Measurements from ENCODE around the gene EPB41L5.
"Not testable (repeated sequence)": the region's sequence is repeated elsewhere in the genome, so short reads cannot be mapped to it uniquely, and the experiment has no call there.

EPB41L5 gene

DNA sequence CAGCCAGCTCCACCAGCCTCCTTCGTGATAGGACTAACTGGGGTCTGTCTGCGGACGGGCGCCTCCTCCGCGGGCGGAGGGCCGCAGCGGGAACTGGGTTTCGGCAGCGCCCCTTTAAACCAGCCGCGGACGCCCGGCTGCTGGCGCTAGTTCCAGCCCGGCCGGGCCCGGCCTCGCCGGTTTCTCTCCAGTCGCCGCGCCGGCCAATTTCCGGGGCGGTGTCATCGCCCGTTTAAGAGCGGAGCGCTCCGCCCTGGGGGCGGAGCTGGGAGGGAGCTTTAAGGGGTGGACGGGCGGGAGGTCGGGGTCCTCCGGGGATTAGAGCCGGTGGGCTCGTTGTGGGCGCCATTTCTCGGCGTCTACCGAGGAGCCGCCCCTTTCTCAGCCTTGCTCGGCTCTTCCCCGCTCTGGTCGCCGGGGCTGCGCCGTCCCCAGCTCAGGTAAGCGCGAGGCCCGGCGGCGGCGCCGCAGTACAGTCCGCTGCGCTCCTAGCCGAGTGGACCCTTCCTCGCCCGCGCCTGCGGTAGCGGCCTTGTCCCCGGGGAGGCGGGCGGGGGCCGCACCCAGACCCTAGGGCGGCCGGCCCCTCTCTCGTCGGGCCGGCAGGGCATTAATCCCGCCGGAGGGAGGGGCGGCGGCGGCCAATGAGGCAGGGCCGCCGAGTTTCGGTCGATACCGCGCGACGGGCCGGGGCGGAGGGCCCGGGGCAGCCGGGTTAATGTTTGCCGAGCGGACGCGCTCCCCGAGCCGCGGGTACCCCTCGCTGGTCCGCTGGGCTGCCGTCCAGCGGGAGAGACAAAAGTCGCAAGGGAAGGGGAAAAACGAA lies at the start of gene EPB41L5:
Gene EPB41L5, plus strand, starts transcription at position 307 of the 826 bp plus-strand sequence. CDS start 6,008 bp downstream, outside the sequence.
- no peaks in the 10 kb centered on the region for H3K9me3 Mint-ChIP-seq
- H3K36me3 Mint-ChIP-seq (ENCODE audit: low read depth), result no peaks in the 10 kb centered on the region
- H3K27ac Mint-ChIP-seq, result no peak within 1 kb of the TSS
- H3K4me1 Mint-ChIP-seq (ENCODE audit: low read depth), result peaks cover 19% of the 10 kb centered on the region
- peak within 1 kb of the TSS; percentile 82 for H3K4me3 Mint-ChIP-seq
- no peaks in the 10 kb centered on the region for H3K27me3 Mint-ChIP-seq

GRCh38 chr2:119981896-119982295 lies 31.0 kb upstream of the EPB41L5 start:
- Mint-ChIP-seq H3K4me3 (no peak overlapping the region), H3K36me3 (ENCODE audit: low read depth) (no peaks in the 10 kb centered on the region), H3K9me3 (peaks cover 4% of the 10 kb centered on the region), H3K4me1 (ENCODE audit: low read depth) (peaks cover 21% of the 10 kb centered on the region), H3K27me3 (no peaks in the 10 kb centered on the region), H3K27ac (no peak overlapping the region)

DNA sequence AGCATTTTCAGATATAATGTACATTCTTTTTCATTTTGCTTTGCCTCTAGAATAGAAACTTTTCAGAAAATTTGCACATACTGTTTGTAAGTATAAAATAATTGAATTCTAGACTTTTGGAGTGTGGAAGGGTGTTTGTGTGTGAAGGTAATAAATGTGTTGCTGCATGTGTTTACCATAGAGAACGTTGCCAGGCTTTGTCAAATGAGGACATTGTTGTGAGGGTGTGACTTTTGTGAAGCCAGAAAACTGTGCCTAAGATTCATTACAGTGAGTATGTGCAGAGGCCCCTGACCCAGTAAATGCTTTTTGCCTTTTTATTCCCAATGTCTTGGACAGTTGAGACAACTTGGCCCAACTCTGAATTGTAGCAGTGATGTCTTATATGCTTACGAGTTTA lies 30.4 kb upstream of the EPB41L5 start:
- H3K27ac Mint-ChIP-seq, result no peak overlapping the region
- peaks cover 4% of the 10 kb centered on the region for H3K9me3 Mint-ChIP-seq
- H3K27me3 Mint-ChIP-seq, result no peaks in the 10 kb centered on the region
- H3K4me1 Mint-ChIP-seq (ENCODE audit: low read depth), result peaks cover 21% of the 10 kb centered on the region
- H3K4me3 Mint-ChIP-seq, result no peak overlapping the region
- H3K36me3 Mint-ChIP-seq (ENCODE audit: low read depth), result no peaks in the 10 kb centered on the region

DNA sequence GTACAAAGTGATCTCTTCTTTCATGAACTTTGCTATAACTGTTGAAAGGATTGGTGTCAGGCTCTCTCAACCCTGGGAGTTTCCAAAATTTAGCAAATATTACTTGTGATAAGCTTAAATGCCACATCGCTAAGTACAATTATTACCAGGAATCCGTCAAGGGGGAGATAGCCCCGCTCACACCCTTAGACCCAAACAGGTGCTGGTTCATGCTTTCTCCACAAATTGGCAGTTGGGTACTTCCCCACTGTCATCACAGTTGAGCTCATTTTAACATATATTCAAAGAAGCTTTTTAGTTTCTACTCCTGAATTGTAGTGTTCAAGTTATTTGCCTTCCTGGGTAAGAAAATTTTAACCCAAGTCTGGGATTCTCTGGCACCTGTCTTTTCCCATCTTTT lies 29.8 kb upstream of the EPB41L5 start:
- H3K9me3 Mint-ChIP-seq, result peaks cover 4% of the 10 kb centered on the region
- H3K27ac Mint-ChIP-seq, result no peak overlapping the region
- H3K4me1 Mint-ChIP-seq (ENCODE audit: low read depth), result peaks cover 21% of the 10 kb centered on the region
- H3K27me3 Mint-ChIP-seq, result no peaks in the 10 kb centered on the region
- no peak overlapping the region for H3K4me3 Mint-ChIP-seq
- H3K36me3 Mint-ChIP-seq (ENCODE audit: low read depth), result no peaks in the 10 kb centered on the region

DNA sequence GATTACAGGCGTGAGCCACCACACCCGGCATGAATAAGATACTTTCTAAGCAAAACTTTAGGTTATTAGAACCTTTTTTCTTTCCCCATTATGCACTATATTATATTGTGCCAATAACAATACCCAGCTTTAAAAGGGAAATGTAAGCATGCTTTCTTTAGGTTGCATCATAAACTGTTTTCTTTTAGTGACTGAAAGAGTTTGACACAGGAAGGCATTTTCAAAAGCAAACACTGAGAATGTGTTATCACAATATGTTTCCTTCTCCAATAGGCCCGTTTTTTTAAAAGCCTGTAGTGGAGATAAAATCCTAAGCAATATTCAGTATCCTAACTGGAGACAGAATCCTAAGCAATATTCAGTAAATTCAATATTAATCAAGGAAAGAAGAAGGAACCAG lies 16.7 kb upstream of the EPB41L5 start:
- H3K4me1 Mint-ChIP-seq (ENCODE audit: low read depth), result no peaks in the 10 kb centered on the region
- no peaks in the 10 kb centered on the region for H3K36me3 Mint-ChIP-seq (ENCODE audit: low read depth)

DNA sequence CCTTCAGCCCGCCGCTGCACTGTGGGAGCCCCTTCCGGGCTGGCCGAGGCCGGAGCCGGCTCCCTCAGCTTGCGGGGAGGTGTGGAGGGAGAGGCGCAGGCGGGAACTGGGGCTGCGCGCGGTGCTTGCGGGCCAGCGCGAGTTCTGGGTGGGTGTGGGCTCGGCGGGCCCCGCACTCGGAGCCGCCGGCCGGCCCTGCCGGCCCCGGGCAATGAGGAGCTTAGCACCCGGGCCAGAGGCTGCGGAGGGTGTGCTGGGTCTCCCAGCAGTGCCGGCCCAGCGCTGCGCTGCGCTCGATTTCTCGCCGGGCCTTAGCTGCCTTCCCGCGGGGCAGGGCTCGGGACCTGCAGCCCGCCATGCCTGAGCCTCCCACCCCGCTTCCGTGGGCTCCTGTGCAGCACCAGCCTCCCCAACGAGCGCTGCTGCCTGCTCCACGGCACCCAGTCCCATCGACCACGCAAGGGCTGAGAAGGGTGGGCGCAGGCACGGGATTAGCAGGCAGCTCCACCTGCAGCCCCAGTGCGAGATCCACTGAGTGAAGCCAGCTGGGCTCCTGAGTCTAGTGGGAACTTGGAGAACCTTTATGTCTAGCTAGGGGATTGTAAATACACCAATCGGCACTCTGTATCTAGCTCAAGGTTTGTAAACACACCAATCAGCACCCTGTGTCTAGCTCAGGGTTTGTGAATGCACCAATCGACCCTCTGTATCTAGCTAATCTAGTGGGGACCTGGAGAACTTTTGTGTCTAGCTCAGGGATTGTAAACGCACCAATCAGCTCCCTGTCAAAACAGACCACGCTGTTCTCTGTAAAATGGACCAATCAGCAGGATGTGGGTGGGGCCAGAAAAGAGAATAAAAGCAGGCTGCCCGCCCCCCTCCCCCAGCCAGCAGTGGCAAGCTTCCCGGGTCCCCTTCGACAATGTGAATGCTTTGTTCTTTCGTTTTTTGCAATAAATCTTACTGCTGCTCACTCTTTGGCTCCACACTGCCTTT lies 15.7 kb upstream of the EPB41L5 start:
- not testable (repeated sequence) for H3K36me3 Mint-ChIP-seq (ENCODE audit: low read depth); H3K27ac Mint-ChIP-seq; H3K27me3 Mint-ChIP-seq; H3K4me1 Mint-ChIP-seq (ENCODE audit: low read depth); H3K9me3 Mint-ChIP-seq; H3K4me3 Mint-ChIP-seq

More for the DNA sequence above, 16.7 kb upstream of the EPB41L5 start:
- no peaks in the 10 kb centered on the region for H3K27me3 Mint-ChIP-seq
- no peak overlapping the region for H3K4me3 Mint-ChIP-seq
- no peaks in the 10 kb centered on the region for H3K9me3 Mint-ChIP-seq
- no peak overlapping the region for H3K27ac Mint-ChIP-seq

- Mint-ChIP-seq H3K27ac (no peak overlapping the region), H3K27me3 (no peaks in the 10 kb centered on the region), H3K9me3 (no peaks in the 10 kb centered on the region), H3K36me3 (ENCODE audit: low read depth) (no peaks in the 10 kb centered on the region), H3K4me3 (no peak overlapping the region), H3K4me1 (ENCODE audit: low read depth) (no peaks in the 10 kb centered on the region)
These were observed 11.4 kb upstream of the EPB41L5 start for GRCh38 chr2:120001471-120001870.

DNA sequence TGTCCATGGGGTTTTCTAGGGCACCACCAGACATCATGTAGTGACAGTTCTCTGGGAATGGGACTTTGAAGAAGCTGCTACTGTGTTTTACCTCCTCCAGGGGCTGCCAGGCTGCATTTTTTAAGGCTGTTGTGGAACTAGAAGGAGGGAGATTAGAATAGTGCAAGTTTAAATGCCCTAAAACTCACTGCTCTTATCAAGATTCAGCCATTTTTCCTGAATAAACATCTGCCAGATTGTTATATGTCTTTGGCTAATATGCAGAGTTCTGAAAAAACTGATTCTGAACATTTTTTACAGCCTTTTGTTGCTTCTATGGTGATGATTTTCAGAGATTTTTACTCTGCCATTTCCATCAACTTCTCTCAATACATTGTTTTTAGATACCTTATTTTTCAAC lies 8.6 kb upstream of the EPB41L5 start:
- Mint-ChIP-seq H3K36me3 (ENCODE audit: low read depth) (no peaks in the 10 kb centered on the region), H3K27ac (no peak overlapping the region), H3K4me3 (no peak overlapping the region), H3K4me1 (ENCODE audit: low read depth) (no peaks in the 10 kb centered on the region), H3K9me3 (no peaks in the 10 kb centered on the region), H3K27me3 (no peaks in the 10 kb centered on the region)

GRCh38 chr2:120005834-120006521 lies 6.9 kb upstream of the EPB41L5 start:
- Mint-ChIP-seq H3K4me1 (ENCODE audit: low read depth) (no peaks in the 10 kb centered on the region), H3K4me3 (no peak overlapping the region), H3K9me3 (no peaks in the 10 kb centered on the region), H3K27ac (no peak overlapping the region), H3K27me3 (no peaks in the 10 kb centered on the region), H3K36me3 (ENCODE audit: low read depth) (no peaks in the 10 kb centered on the region)

GRCh38 chr2:120007851-120008250 lies 5.0 kb upstream of the EPB41L5 start:
- peaks cover 6% of the 10 kb centered on the region for H3K4me1 Mint-ChIP-seq (ENCODE audit: low read depth)
- no peak overlapping the region for H3K4me3 Mint-ChIP-seq
- H3K9me3 Mint-ChIP-seq, result no peaks in the 10 kb centered on the region
- no peaks in the 10 kb centered on the region for H3K36me3 Mint-ChIP-seq (ENCODE audit: low read depth)
- no peaks in the 10 kb centered on the region for H3K27me3 Mint-ChIP-seq
- no peak overlapping the region for H3K27ac Mint-ChIP-seq

GRCh38 chr2:120012363-120012762 lies 514 bp upstream of the EPB41L5 start:
- no peaks in the 10 kb centered on the region for H3K9me3 Mint-ChIP-seq
- H3K4me1 Mint-ChIP-seq (ENCODE audit: low read depth), result peaks cover 19% of the 10 kb centered on the region
- no peaks in the 10 kb centered on the region for H3K36me3 Mint-ChIP-seq (ENCODE audit: low read depth)
- H3K27me3 Mint-ChIP-seq, result no peaks in the 10 kb centered on the region
- no peak overlapping the region for H3K27ac Mint-ChIP-seq
- H3K4me3 Mint-ChIP-seq, result peak overlapping the region; percentile 73

DNA sequence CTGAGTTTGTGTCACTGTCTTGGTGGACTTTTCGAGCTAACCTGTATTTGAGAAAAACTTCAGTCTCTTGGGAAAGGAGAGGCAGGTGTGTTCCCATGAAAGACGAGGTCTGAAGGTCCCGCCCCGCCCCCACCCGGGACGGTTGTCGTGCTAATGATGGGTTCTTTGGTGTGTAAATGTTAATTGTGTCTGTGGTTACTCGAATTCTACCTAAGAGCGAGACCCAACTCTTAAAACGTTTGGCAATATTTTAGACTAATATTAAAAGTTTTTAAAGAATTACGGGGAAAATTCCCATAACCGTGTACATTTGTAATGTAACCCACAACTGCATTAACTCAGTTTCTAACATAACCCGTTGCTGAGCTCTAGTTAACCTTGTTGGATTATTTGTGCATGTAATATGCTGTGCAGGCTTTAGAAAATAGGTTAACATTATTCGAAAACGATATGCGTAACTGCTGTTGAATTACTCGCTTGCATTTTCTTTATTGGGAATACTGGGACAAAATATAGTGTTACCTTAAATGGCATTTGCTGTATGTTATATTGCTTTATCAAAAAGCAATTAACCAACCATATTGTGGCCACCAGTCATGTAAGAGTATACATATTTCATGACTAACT lies 833 bp downstream of the EPB41L5 start:
- H3K9me3 Mint-ChIP-seq, result no peaks in the 10 kb centered on the region
- H3K4me3 Mint-ChIP-seq, result peak overlapping the region; percentile 82
- no peaks in the 10 kb centered on the region for H3K36me3 Mint-ChIP-seq (ENCODE audit: low read depth)
- no peak overlapping the region for H3K27ac Mint-ChIP-seq
- H3K27me3 Mint-ChIP-seq, result no peaks in the 10 kb centered on the region
- H3K4me1 Mint-ChIP-seq (ENCODE audit: low read depth), result peaks cover 19% of the 10 kb centered on the region

DNA sequence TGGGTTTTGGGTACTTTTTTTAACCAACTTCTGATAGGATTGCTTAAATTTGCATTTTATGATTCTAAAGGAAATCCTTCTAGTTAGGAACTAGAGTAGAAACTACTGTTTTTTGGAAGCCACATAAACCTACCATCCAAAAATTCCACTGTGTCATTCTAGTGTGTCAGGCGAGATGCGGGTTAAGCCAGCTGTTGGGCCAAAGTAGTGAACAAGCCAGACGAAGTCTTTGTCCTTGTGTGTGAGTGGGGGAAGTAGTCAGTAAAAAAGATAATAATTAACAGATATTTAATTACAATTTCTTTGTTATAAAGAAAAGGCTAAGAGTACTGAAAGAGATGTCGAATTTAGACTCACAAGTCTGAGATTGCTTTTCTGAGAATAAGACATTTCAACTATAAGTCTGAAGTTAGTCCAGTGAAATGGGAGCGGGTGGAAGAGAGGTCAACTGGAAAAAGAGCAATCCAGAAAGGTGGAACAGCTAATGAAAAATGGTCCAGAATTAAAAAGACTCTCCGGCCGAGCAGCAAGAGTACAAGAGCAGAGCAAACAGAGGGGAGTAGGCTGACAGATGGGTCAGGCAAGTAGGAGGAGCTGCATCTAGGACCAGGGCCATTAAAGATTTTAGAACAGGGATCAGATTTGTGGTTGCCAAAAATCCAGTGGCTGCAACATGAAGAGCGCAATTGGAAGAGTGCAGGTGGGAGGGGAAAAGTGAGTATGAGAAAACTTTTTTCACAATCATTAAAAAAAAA lies 1.5 kb downstream of the EPB41L5 start:
- Mint-ChIP-seq H3K4me3 (peak overlapping the region; percentile 82), H3K4me1 (ENCODE audit: low read depth) (peaks cover 19% of the 10 kb centered on the region)

GRCh38 chr2:120016800-120017199 lies 3.9 kb downstream of the EPB41L5 start:
- peaks cover 19% of the 10 kb centered on the region for H3K4me1 Mint-ChIP-seq (ENCODE audit: low read depth)
- no peak overlapping the region for H3K4me3 Mint-ChIP-seq
- H3K9me3 Mint-ChIP-seq, result no peaks in the 10 kb centered on the region
- peaks cover 4% of the 10 kb centered on the region for H3K36me3 Mint-ChIP-seq (ENCODE audit: low read depth)
- no peak overlapping the region for H3K27ac Mint-ChIP-seq
- H3K27me3 Mint-ChIP-seq, result no peaks in the 10 kb centered on the region

More for the DNA sequence above, 1.5 kb downstream of the EPB41L5 start:
- no peaks in the 10 kb centered on the region for H3K27me3 Mint-ChIP-seq
- peaks cover 4% of the 10 kb centered on the region for H3K36me3 Mint-ChIP-seq (ENCODE audit: low read depth)
- no peak overlapping the region for H3K27ac Mint-ChIP-seq
- H3K9me3 Mint-ChIP-seq, result no peaks in the 10 kb centered on the region

Measured in stimulated activated naive CD8-positive, alpha-beta T cell treated with anti-CD3 and anti-CD28 coated beads, Interleukin-15, Interleukin-2, amounts not matched to agents 100 ng/mL and 50 ng/mL, for 24 hours (primary cell).